CD4-positive, alpha-beta T cell treated with Interleukin-2 at 100 ng/mL for 4 hours (primary cell): ENCODE data around the gene MYPN.
"Not testable (repeated sequence)": the region's sequence is repeated elsewhere in the genome, so short reads cannot be mapped to it uniquely, and the experiment has no call there.

Experiments used
- DNase-seq: peaks from one replicate; pipeline ENCODE4 v3.0.0-alpha.2; 2020; ENCODE audit warnings: low spot score

Gene MYPN, protein sequence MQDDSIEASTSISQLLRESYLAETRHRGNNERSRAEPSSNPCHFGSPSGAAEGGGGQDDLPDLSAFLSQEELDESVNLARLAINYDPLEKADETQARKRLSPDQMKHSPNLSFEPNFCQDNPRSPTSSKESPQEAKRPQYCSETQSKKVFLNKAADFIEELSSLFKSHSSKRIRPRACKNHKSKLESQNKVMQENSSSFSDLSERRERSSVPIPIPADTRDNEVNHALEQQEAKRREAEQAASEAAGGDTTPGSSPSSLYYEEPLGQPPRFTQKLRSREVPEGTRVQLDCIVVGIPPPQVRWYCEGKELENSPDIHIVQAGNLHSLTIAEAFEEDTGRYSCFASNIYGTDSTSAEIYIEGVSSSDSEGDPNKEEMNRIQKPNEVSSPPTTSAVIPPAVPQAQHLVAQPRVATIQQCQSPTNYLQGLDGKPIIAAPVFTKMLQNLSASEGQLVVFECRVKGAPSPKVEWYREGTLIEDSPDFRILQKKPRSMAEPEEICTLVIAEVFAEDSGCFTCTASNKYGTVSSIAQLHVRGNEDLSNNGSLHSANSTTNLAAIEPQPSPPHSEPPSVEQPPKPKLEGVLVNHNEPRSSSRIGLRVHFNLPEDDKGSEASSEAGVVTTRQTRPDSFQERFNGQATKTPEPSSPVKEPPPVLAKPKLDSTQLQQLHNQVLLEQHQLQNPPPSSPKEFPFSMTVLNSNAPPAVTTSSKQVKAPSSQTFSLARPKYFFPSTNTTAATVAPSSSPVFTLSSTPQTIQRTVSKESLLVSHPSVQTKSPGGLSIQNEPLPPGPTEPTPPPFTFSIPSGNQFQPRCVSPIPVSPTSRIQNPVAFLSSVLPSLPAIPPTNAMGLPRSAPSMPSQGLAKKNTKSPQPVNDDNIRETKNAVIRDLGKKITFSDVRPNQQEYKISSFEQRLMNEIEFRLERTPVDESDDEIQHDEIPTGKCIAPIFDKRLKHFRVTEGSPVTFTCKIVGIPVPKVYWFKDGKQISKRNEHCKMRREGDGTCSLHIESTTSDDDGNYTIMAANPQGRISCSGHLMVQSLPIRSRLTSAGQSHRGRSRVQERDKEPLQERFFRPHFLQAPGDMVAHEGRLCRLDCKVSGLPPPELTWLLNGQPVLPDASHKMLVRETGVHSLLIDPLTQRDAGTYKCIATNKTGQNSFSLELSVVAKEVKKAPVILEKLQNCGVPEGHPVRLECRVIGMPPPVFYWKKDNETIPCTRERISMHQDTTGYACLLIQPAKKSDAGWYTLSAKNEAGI (N-terminal part only)

DNA sequence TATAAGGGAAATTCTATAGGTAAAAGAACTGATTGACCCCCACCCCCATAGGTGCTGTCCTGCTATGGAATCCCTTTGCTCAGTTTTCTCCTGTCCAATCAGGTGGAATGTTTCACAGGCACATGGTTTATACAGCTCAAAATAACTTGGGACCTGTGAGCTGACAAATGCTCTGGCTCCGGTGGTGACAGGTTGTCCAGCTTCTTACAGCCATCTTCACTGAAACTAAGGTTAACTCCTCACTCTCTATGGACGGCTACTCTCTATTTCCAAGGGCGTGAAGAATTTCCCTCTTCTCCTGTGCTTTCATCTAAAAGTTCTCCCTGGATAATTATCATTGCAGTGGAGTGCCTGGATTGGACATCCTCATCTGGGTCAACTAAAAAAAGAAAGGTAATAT, at the start of gene MYPN:
Gene MYPN (plus strand): TSS at position 158 of the 400 bp plus-strand sequence. CDS start 11,951 bp downstream, outside the sequence.
- DNase-seq: no peak

DNA sequence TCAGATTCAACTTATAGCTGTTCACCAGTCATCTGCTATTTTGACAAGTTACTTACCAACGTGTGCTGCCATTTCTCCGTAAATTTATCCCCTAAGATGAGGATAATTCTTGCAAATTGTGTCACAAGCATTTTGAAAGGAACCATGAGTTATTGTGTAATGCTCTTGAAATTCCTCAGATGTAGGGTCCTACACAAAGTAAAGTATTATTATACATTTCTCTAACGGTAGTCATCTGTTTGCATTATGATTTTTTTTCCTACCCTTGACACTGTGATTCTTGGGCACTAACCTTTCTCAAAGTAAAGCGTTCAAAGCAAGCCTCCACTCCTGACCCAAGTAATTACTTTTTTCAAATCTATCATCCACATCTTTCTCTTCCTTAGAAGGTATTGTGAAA, 42.3 kb upstream of the MYPN start:
- DNase-seq: no peak

DNA sequence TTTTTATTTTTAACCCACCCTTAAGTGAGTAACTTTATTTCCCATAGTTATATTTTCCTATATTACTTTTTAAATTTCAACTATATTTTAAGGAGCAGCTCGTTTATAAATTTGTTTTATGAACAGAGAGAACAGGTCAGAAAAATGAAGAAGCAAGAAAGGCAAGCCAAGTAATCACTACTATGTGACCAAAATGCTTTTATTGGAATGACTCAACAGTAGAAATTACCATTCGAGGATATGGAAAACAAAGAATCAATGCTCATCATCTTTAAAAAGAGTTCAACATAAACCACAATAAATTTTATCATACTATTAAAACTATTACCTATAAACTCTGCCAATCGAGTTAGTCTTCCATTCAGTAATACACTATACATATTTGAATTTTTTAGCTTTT, 41.8 kb upstream of the MYPN start:
- no peak for DNase-seq

DNA sequence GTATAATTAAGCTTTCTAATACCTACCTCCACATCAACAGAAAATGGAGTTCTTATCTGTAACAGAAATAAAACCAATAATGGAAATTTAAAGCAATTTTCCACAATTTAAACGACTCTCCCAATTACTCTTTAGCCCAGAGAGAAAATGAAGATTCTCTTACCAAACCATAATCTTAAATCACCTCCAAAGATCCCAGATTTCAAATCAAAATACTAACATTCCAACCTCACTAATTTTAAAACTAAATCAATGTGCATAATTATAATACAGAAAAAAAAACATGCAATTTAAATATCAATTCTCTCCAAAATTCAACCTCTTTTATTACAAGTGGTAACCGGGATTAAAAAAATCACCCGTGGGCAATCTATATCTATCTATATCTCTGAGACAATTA, 35.7 kb upstream of the MYPN start:
- no peak for DNase-seq

DNA sequence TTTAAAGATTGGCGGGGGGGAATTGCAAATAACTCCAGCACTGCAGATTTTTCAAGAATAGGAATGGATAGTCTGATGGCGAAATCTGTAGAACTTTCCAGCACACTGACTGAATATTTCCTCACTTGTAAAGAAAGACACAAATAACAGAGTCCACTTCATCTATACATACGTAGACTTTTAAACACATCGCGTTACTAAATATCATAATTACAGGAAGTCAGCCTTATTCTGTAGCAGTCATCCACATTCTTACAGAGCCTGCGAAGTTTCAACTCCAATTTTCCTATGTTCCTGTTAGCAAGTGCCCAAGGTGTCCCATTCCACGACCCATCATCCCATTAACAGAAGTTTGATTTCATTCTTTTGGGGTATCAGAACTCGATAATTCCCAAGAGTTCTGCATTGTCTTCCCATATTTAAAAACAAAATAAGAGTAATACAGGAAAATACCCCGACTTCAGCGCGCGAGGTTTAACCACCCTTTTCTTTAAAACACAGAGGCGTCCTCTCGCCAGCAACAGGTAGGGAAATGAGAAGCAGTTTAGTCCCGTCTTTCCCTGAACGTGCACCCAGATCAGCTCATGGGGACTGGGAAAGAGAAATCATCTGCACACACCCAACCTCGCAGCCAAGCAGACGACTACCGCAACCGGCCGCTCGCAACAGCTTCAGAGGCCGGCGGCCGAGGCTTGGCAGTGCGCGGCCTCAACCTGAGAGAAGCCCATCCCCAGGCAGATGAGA, 35.1 kb upstream of the MYPN start:
- peak; percentile 2 for DNase-seq

DNA sequence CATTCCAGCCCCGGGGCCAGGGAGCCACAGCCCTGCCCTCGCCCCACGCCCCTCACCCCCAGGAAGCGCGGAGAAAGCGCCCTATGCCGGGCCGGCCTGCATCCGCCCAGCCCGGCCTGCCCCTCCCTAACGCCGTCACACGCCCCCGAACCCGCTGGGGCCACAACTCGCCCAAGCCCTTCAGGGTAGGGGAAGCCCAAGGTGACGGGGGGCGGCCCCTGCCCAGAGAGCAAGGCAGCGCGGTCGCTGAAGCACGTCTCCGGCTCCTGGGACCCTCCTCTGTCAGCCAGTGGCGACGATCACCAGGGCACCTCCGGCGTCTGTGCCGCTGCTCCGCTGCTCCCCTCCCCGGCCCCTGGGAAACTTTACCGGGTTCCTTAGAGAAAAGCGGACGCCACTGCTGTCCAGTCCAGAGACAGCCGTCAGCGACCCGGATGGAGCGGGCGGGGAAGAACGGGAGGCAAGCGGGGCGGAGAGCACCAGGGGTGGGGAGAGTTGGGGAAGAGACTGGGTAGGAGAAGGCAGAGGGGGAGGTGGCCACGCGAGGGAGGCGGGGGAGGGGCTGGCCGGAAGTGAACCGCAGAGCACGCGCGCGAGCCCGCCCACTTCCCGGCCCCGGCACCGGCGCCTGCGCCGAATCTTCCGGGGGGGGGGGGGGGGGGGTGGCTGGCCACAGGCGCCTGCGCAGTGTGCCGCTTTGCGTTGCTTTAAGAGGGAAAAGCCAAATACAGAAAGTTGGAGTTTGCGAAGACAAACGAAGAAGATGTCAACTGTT, 34.3 kb upstream of the MYPN start, which contains the start of gene HERC4:
Gene HERC4 (minus strand): TSS at position 509 of the 775 bp plus-strand sequence. CDS start 2,175 bp downstream, outside the sequence.
- peak; percentile 88 for DNase-seq

DNA sequence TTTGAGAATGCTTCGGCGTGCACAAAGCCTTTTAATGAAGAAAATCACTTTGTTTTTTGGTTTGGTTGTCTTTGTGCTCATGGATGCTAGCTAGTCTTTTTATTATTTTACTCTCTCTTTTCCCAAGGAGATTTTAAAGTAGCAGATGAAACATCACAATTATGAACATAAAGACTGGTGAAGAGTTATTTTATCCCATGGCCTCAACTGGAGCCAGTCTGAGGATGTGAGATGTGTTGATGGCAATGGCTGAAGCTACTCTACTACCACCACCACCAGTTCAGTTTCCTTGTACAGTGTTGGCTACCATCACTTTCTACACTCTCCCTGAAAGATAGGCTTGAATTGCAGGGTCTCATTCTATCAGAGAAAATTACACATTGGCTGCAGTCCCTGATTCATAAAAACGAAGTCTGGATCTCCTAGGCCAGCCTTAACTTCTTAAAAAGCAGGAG, 33.7 kb upstream of the MYPN start:
- no peak for DNase-seq

DNA sequence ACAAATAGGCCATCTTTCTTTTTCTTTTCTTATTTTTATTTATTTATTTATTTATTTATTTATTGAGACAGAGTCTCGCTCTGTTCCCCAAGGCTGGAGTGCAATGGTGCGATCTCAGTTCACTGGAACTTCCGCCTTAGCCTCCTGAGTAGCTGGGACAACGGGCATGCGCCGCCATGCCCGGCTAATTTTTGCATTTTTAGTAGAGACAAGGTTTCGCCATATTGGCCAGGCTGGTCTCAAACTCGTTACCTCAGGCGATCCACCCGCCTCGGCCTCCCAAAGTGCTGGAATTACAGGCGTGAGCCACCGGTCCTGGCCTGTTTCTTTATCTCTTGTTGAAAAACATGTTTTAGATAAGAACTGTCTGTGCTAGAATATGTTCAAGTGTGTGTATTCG, 33.2 kb upstream of the MYPN start:
- DNase-seq: not testable (repeated sequence)

DNA sequence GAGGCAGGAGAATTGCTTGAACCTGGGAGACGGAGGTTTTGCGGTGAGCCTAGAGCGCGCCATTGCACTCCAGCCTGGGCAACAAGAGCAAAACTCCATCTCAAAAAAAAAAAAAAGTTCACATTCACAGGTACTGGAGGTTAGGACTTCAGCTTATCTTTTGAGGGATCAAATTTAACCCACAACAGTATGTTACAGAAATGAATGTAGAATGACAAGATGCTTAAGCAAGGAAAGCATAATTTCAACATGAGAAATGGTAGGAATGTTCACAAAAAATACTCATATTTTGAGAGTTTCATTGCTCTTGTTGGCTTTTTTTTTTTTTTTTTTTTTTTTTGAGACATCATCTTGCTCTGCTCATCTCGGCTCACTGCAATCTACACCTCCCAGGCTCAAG, 32.3 kb upstream of the MYPN start:
- no peak for DNase-seq

DNA sequence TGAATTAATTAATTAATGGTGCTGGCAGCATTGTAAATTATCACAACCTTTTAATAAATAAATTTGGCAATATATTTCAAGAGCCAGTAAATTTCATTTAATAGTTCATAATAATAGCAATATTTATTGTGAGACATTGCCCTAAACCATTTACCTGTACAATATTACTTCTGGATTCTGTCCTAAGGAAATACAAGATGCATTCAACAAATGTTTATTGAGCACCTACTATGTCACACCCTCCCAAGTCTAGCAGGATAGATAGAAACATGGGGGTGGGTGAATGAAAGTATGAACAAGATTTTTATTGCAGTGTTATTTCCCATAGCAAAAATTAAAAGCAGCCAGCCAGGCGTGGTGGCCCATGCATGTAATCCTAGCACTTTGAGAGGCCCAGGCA, 29.9 kb upstream of the MYPN start:
- DNase-seq: no peak

DNA sequence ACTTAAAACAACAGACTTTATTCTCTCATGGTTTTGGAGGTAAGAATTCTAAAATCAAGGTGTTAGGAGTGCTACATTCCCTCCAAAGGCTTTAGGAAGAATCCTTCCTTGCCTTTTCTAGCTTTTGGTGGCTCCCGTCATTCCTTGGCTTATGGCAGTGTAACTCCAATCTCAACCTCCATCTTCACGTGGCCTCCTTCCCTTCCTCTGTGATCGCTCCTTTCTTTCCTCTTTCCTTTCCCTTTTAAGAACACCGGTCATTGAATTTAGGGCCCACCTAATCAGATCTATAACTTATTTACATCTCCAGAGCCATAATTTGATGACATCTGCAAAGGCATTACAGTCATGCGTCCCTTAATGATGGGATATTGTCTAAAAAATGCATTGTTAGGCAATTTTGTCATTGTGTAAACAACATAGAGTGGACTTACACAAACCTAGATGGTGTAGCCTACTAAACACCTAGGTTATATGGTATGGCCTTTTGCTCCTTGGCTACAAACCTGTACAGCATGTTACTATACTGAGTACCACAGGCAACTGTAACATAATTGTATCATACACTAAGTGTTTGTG, 28.3 kb upstream of the MYPN start:
- DNase-seq: no peak

DNA sequence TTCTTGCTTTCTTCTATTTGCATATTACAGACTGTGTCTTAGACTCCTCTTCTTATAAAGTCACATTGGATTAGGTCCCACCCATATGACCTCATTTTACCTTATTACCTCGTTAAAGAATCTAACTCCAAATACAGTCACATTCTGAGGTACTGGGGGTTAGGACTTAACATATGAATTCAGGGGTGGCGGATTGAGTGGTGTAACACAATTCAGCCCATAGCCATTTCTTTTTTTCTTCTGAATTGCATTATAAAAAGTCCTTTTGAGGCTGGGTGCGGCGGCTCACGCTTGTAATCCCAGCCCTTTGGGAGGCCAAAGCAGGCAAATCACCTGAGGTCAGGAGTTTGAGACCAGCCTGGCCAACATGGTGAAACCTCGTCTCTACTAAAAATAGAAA, 27.4 kb upstream of the MYPN start:
- DNase-seq: no peak

DNA sequence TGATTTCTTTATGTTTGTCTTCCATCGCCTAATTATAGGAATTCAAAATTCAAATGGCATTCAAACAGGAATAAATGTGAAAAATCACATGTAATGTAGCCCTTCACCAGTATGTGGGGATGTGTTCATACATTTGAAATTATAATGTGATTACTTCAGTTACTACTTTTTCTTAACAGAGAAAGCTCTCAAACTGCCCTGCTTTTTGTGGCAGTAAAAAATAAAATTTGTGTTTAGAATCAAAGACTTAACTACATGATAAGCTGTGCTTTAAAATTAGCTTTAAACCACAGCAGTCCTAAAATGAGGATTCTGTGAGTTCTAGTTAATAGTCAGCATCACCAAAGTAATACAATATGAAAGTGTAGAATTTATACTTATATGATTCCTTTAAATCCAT, 26.4 kb upstream of the MYPN start:
- DNase-seq: no peak

DNA sequence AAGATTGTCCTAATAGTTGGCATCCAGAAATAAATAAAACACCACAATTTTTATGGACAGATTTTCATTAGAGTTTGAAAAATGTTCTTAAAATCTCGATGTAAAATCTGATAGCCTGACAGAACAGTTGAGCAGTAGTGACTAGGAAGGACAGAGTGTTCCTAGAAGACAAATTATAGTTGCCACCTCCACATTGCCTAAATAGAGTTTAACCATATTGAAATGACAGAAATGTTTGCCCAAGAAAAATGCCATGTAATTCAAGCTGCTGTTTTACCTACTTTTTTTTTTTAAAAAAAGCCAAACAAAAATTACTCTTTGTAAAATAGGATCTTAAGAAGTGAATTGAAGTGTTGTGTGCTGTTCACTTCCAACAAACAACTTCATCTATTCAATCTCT, 25.3 kb upstream of the MYPN start:
- DNase-seq: no peak

DNA sequence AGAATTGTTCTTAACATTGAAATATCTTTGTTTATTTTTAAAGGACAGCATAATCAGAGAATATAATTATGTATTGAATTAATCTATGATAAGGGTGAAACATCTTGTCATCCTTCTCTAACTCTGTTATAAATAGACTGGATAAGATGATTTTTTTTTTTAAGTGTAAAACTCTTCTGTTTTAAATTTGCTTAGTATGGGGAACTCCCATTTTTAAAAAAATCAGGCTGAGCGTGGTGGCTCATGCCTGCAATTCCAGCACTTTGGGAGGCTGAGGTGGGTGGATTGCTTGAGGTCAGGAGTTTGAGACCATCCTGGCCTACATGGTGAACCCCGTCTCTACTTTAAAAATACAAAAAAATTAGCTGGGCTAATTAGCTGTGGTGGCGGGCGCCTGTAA, 24.8 kb upstream of the MYPN start:
- no peak for DNase-seq

DNA sequence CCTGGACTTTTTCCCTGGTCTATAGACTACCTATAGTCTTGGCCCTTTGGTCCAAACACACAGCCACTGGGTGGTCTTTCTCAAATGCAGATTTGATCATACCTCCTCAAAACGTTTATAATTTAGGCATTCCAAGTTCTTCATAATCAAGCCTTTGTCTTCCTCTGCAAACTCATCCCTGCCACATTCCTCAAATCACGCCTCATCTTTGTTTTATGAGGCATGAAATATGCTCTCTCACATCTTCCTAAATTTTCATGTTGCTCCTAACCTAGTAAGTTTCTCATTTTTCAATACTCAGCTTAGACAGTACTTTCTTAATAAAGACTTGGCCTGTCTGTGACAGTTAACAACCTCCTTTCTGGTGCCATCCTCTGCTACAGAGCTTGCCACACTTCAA, 23.3 kb upstream of the MYPN start:
- no peak for DNase-seq

DNA sequence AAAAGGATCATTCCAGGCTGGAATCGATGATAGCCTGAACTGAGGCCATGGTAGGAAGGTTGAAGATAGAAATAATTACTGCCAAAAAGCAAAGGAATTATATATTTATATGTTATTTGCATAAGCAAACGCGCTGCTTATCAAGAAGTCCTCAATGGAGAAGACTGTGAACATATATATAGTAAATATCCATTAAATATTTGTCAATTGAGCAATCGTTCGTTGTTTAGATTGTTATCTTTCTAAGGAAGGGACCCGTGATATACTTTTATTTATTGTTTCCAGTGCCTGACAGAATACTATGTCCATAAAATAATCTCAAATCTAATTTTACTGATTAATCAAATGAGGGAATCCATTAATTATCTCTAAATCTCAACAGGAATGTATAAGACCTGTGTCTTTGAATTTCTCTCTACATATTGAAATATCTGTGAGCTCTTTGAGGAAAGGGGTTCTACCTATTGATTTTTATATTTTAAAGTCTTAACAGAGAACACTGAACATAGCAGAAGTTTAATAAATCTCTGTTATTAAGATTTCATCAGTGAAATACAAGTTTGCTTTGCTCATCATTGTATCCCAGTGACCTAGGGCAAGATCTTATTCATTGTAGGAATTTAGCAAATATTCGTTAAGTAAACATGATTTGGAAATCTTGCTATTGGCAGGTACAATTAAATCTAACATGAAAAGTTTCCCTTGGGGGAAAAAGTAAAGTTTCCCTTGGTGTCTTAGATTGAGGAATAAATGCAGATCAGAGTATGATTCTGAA, 22.2 kb upstream of the MYPN start:
- no peak for DNase-seq

DNA sequence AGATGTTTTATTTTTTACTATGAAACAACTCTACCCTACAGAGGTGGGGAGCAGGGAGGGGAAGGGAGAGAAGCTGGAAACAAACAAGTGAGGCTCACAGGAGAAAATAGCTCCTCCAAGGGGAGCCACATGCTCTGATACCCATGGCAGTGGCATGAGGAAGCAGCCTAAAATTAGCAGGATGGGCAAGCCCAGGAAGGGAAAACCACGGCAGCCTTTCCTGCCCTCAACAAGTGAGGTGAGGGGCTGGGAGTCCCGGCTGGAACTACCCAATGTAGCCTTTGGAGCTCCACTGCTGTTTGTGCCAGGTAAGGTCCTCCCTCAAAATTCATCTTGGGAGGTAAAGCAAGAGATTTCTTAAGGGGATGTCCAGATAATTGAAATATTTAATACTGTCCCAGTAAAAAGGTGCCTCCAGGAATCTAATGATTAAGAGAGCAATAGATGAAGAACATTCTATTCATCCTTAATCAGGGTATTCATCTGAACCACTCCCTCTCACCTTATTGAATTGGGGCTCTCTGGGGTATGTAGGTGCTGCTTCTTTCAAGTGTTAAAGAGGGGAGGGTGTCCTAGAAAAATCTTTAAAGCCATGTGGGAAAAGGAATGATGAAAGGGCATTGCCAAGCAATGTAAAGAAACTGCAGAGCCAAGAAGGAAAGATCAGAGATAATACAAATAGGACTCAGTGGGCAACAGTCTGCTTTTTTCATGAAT, 21.4 kb upstream of the MYPN start:
- DNase-seq: no peak

DNA sequence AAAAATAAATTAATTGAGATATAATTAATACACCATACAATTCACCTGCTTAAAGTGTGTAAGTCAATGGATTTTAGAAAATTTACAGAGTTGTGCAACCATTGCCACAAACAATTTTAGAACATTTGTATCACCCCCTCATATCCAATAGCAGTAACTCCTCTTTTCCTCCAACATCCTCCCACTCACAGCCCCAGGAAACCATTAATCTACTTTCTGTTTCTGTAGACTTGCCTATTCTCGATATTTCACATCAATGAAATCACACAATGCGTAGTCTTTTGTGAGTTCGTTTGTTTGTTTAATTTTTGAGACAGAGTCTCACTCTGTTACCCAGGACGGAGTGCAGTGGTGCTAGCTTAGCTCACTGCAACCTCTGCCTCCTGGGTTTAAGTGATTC, 20.5 kb upstream of the MYPN start:
- no peak for DNase-seq
